Loucy (cell line): ENCODE measurements around the gene B4GALT2.

ENCODE experiments used
- EZH2phosphoT487 ChIP-seq: fragments of 200-600 bp; IDR thresholded peaks from 2 replicates; pipeline ENCODE4 v1.6.1; 2018; ENCODE audit warnings: antibody characterized with exemption, mild to moderate bottlenecking, moderate library complexity, borderline replicate concordance
- TF ChIP-seq, protein P1 (sequence below): fragments of 200-600 bp; sonication (generic); conservative IDR thresholded peaks from 2 replicates; pipeline ENCODE4 v1.5.1; 2014; ENCODE audit warnings: mild to moderate bottlenecking, antibody characterized with exemption, low read length

DNA sequence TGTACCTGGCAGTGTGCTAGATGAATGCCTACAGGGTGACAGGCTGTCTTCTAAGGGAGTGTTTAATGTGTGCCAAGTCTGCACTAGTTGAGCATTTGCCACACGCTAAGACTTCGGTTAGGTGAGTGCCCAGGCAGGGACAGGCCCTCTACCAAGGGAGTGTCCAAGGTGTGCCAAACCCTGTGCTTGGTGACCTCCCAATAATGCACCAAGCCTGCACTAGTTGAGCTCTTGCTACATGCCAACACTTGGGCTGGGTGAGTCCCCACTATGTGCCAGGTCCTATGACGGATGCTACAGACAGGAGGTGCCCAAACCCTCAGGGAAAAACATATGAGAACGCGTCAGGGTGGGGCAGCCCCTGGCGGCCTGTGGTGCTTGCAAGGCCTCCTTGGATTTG is 41.5 kb downstream of the B4GALT2 start:
- TF ChIP-seq, protein P1, sequence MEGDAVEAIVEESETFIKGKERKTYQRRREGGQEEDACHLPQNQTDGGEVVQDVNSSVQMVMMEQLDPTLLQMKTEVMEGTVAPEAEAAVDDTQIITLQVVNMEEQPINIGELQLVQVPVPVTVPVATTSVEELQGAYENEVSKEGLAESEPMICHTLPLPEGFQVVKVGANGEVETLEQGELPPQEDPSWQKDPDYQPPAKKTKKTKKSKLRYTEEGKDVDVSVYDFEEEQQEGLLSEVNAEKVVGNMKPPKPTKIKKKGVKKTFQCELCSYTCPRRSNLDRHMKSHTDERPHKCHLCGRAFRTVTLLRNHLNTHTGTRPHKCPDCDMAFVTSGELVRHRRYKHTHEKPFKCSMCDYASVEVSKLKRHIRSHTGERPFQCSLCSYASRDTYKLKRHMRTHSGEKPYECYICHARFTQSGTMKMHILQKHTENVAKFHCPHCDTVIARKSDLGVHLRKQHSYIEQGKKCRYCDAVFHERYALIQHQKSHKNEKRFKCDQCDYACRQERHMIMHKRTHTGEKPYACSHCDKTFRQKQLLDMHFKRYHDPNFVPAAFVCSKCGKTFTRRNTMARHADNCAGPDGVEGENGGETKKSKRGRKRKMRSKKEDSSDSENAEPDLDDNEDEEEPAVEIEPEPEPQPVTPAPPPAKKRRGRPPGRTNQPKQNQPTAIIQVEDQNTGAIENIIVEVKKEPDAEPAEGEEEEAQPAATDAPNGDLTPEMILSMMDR = no peak
- TF ChIP-seq EZH2phosphoT487 = no peak
